Panc1 (cell line): ENCODE data around the gene MARCHF3. TPM values are rescaled to one million over a fixed set of nuclear protein-coding genes. Genes with fewer than 3 reads are reported as not detected.

Experiments
- ATAC-seq: fragments of 200-7000 bp; cut with Tn5 transposase; 2 replicates; pipeline ENCODE4 v1.9.1; 2020; ENCODE audit warnings: mild to moderate bottlenecking, moderate library complexity
- BruUV-seq: library from RNA; stranded (reverse); fragments of 400-500 nt; replicated peaks from 2 replicates; lab custom pipeline; 2021; lab: Mats Ljungman, UMichigan
- CTCF ChIA-PET: fragments of 300-600 bp; sonication (Branson Sonifier 250); formaldehyde crosslinking; loops from one replicate; lab custom pipeline; 2022; ENCODE audit warnings: antibody characterized with exemption; lab: Charles Lee
- POLR2A ChIA-PET: fragments of 300-600 bp; sonication (Branson Sonifier 250); formaldehyde crosslinking; loops from one replicate; lab custom pipeline; 2022; ENCODE audit warnings: antibody characterized with exemption; lab: Charles Lee
- DNase-seq: peaks from one replicate; pipeline ENCODE4 v3.0.0-alpha.2; 2010; ENCODE audit warnings: low read depth, low spot score
- H3K27ac ChIP-seq: 2 replicates; pipeline ENCODE4 v1.5.1; 2011; ENCODE audit warnings: mild to moderate bottlenecking, low read length, inconsistent platforms
- H3K27me3 ChIP-seq: fragments of 200-500 bp; sonication (Bioruptor generic); 2 replicates; pipeline ENCODE4 v1.6.0; 2014; ENCODE audit warnings: low read length, inconsistent platforms; ENCODE audit not compliant: control insufficient read depth, insufficient read depth
- H3K36me3 ChIP-seq: fragments of 200-500 bp; sonication (Bioruptor generic); 2 replicates; pipeline ENCODE4 v1.5.1; 2014; ENCODE audit warnings: inconsistent platforms, mild to moderate bottlenecking, low read length, moderate library complexity; ENCODE audit not compliant: control insufficient read depth, insufficient read depth
- H3K4me1 ChIP-seq: 2 replicates; pipeline ENCODE4 v1.5.1; 2011; ENCODE audit warnings: inconsistent platforms, mild to moderate bottlenecking, low read length, moderate library complexity; ENCODE audit not compliant: control insufficient read depth, insufficient read depth
- H3K4me3 ChIP-seq, 2 experiments: 2 replicates each; pipeline ENCODE4 v1.5.1; 2011 to 2012; ENCODE audit warnings: low read depth in 2 of 2, low read length in 2 of 2, mild to moderate bottlenecking in 2 of 2, inconsistent platforms in 1 of 2, moderate library complexity in 1 of 2
- H3K9me3 ChIP-seq: fragments of 200-500 bp; sonication (Bioruptor generic); 2 replicates; pipeline ENCODE4 v1.5.1; 2014; ENCODE audit warnings: low read depth, mild to moderate bottlenecking, inconsistent platforms, low read length, moderate library complexity; ENCODE audit not compliant: control insufficient read depth, insufficient read depth
- POLR2AphosphoS5 ChIP-seq: IDR thresholded peaks from 2 replicates; pipeline ENCODE4 v1.6.1; 2012; ENCODE audit warnings: mild to moderate bottlenecking, low read depth, low read length, moderate library complexity
- SIN3A ChIP-seq: IDR thresholded peaks from 2 replicates; pipeline ENCODE4 v1.6.1; 2012; ENCODE audit warnings: low read depth, mild to moderate bottlenecking, low read length, moderate library complexity, borderline replicate concordance; ENCODE audit not compliant: insufficient read depth
- TCF7L2 ChIP-seq: IDR thresholded peaks from 2 replicates; pipeline ENCODE4 v1.6.1; 2011; ENCODE audit warnings: mild to moderate bottlenecking, low read depth, low read length, inconsistent platforms
- in situ Hi-C: cut with HindIII; loops from 2 replicates; pipeline ENCODE4 v1.10.0; 2016; ENCODE audit warnings: low sequenced_read_pairs, low pct_unique_long_range_greater_than_20kb
- intact Hi-C: fragments of 100-400 bp; cut with micrococcal nuclease; formaldehyde crosslinking; loops from one replicate; pipeline ENCODE4 v1.10.0; 2022; ENCODE audit not compliant: unreplicated experiment
- total RNA-seq: library from RNA; stranded (reverse); gene quantifications from one replicate; pipeline ENCODE4 v1.2.1, GENCODE V29; 2021; ENCODE audit not compliant: unreplicated experiment
- TF ChIP-seq, protein P1 (sequence below): fragments of 450-650 bp; IDR thresholded peaks from 2 replicates; pipeline ENCODE4 v1.5.1; 2017; ENCODE audit warnings: mild to moderate bottlenecking
- TF ChIP-seq, protein P2 (sequence below), 2 experiments: IDR thresholded peaks; 2 replicates each; pipeline ENCODE4 v1.6.1; 2011 to 2012; ENCODE audit warnings: low read depth in 2 of 2, control low read depth in 1 of 2, low read length in 1 of 2, mild to moderate bottlenecking in 1 of 2, moderate library complexity in 1 of 2; ENCODE audit not compliant: insufficient read depth in 1 of 2

Gene MARCHF3
- total RNA-seq, 1 experiment from 2014 or later, result 3.0 TPM

DNA sequence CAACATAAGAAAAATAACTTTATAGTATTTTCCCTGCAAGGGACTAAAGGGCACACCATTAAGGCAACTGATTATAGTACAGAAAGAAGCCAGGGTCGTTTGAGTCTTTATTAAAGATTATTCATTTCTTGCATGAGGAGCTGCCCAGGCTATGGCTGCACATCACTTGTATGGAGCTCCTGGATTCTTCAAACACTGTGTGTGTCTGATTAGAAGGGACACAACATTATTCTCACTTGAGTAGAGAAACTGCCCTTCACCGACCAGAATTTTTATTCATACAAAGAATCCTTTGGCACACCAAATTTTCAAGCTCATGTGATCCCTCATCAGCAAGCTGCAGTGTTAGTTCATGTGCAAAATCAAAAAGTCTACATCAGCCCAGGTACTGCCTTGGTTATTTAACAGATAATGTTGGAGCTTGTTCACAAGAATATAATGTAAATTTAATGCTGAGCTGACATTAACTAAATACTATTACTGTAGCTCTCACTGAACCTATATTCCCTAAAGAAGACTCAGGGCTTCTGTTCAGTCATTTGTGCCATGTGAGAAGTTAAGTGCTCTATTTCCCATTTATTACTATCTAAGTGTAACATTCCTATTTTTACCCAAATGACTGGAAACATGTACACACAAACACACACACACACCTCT is 33.0 kb upstream of the MARCHF3 start:
- DNase-seq (no peak), ATAC-seq (no peak)
- CTCF ChIA-PET, result no interaction called here
- Histone ChIP-seq H3K36me3 (no peaks in the 10 kb centered on the region; the same call in 1 of the 2 replicates), H3K9me3 (no peaks in the 10 kb centered on the region), H3K4me3 (no peak overlapping the region), H3K4me1 (no peaks in the 10 kb centered on the region), H3K27me3 (no peaks in the 10 kb centered on the region), H3K27ac (no peak overlapping the region)
- POLR2A ChIA-PET, result no interaction called here
- TF ChIP-seq SIN3A (no peak), TCF7L2 (no peak), POLR2AphosphoS5 (no peak)
- TF ChIP-seq, protein P1, sequence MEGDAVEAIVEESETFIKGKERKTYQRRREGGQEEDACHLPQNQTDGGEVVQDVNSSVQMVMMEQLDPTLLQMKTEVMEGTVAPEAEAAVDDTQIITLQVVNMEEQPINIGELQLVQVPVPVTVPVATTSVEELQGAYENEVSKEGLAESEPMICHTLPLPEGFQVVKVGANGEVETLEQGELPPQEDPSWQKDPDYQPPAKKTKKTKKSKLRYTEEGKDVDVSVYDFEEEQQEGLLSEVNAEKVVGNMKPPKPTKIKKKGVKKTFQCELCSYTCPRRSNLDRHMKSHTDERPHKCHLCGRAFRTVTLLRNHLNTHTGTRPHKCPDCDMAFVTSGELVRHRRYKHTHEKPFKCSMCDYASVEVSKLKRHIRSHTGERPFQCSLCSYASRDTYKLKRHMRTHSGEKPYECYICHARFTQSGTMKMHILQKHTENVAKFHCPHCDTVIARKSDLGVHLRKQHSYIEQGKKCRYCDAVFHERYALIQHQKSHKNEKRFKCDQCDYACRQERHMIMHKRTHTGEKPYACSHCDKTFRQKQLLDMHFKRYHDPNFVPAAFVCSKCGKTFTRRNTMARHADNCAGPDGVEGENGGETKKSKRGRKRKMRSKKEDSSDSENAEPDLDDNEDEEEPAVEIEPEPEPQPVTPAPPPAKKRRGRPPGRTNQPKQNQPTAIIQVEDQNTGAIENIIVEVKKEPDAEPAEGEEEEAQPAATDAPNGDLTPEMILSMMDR, result no peak
- in situ Hi-C loops, result no loop called here
- BruUV-seq, result no TSS peak
- intact Hi-C loops, result loop anchor here (2.0 kb wide), 1 partner anchor 61 kb away; no protein-coding TSS in a partner anchor

DNA sequence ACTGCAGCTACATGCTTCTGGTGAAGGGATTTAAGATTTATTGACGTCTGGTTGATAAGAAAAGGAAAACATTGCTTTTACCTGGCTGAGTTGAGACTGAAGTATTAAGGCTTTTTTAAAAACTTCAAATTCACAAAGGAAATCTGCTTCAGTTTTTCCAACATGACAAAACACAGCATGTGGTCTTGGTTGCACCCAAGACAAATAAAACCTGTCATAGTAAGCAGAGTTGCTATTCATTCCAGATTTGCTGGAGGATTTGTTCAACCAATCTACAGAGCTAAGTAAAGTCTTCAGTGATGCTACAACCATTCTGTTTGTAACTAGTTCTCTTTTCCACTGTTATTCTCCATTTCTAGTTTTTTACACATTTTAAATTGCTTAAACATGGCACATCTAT is 31.6 kb upstream of the MARCHF3 start:
- no peaks in the 10 kb centered on the region for H3K9me3 ChIP-seq
- ChIA-PET CTCF (no interaction called here), POLR2A (no interaction called here)
- DNase-seq (no peak), ATAC-seq (no peak)
- in situ Hi-C loops (no loop called here), intact Hi-C loops (loop anchor here (2.0 kb wide), 1 partner anchor 59 kb away; no protein-coding TSS in a partner anchor)
- no peaks in the 10 kb centered on the region for H3K36me3 ChIP-seq
- BruUV-seq, result no TSS peak
- no peaks in the 10 kb centered on the region for H3K27me3 ChIP-seq
- no peaks in the 10 kb centered on the region for H3K4me1 ChIP-seq
- no peak overlapping the region for H3K27ac ChIP-seq
- TF ChIP-seq, protein P2, sequence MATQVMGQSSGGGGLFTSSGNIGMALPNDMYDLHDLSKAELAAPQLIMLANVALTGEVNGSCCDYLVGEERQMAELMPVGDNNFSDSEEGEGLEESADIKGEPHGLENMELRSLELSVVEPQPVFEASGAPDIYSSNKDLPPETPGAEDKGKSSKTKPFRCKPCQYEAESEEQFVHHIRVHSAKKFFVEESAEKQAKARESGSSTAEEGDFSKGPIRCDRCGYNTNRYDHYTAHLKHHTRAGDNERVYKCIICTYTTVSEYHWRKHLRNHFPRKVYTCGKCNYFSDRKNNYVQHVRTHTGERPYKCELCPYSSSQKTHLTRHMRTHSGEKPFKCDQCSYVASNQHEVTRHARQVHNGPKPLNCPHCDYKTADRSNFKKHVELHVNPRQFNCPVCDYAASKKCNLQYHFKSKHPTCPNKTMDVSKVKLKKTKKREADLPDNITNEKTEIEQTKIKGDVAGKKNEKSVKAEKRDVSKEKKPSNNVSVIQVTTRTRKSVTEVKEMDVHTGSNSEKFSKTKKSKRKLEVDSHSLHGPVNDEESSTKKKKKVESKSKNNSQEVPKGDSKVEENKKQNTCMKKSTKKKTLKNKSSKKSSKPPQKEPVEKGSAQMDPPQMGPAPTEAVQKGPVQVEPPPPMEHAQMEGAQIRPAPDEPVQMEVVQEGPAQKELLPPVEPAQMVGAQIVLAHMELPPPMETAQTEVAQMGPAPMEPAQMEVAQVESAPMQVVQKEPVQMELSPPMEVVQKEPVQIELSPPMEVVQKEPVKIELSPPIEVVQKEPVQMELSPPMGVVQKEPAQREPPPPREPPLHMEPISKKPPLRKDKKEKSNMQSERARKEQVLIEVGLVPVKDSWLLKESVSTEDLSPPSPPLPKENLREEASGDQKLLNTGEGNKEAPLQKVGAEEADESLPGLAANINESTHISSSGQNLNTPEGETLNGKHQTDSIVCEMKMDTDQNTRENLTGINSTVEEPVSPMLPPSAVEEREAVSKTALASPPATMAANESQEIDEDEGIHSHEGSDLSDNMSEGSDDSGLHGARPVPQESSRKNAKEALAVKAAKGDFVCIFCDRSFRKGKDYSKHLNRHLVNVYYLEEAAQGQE (IDR thresholded peaks at IDR 0.05; ENCODE audit: insufficient read depth in 1 of 2, low read depth in 2 of 2, low read length in 1 of 2), result no peak
- no peak for TF ChIP-seq SIN3A
- no peak for TF ChIP-seq TCF7L2
- H3K4me3 ChIP-seq, result no peak overlapping the region

DNA sequence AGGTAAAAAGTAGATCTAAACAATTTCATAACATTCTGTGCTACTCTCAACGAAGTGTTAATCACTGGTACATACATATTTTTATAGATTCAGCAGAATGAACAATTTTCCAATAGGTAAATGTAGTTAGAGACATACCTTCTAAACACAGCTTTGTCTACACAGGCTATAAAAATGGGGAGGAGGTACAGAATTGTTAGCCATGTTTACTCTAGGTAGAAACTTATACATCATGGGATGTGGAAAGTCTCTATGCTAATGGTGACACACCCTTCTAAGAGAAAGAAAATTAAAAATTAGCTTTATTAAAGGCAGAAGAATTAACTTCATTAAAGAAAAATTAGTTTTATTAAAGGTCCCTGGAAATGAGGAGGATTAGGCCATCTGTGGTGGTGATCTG is 31.2 kb upstream of the MARCHF3 start:
- Histone ChIP-seq H3K4me3 (no peak overlapping the region), H3K36me3 (no peaks in the 10 kb centered on the region), H3K4me1 (no peaks in the 10 kb centered on the region), H3K27me3 (no peaks in the 10 kb centered on the region), H3K27ac (no peak overlapping the region), H3K9me3 (no peaks in the 10 kb centered on the region)
- no TSS peak for BruUV-seq
- TF ChIP-seq TCF7L2, result no peak
- TF ChIP-seq SIN3A, result no peak
- TF ChIP-seq, protein P1, result no peak
- TF ChIP-seq, protein P2 (IDR thresholded peaks at IDR 0.05; ENCODE audit: insufficient read depth in 1 of 2, low read depth in 2 of 2, low read length in 1 of 2), result no peak
- POLR2A ChIA-PET, result interaction anchor here (0.6 kb wide), 1 partner anchor 20 kb away, joined by 3 read pairs; no protein-coding TSS in a partner anchor
- ATAC-seq (no peak), DNase-seq (no peak)
- in situ Hi-C loops (no loop called here), intact Hi-C loops (no loop called here)
- CTCF ChIA-PET, result no interaction called here
